HepG2 (cell line): Measurements from ENCODE around the gene GFOD1.

Experiments used
- GABPA ChIP-seq, 2 experiments: IDR thresholded peaks; 2 replicates each; pipeline ENCODE4 v1.6.1; 2011 to 2016; ENCODE audit warnings: low read depth in 2 of 2, low read length in 1 of 2, missing biosample characterization in 1 of 2, missing genetic modification characterization in 1 of 2
- NR2F1 ChIP-seq, 2 experiments: fragments of 450-650 bp in 1 of 2; formaldehyde crosslinking in 1 of 2; IDR thresholded peaks; 2 replicates each; pipeline versions ENCODE4 v1.5.0 to v1.6.1; 2016 to 2020; ENCODE audit warnings: mild to moderate bottlenecking in 1 of 2, missing compliant biosample characterization in 1 of 2, missing genetic modification reagents in 1 of 2, moderate library complexity in 1 of 2
- ZKSCAN8 ChIP-seq: IDR thresholded peaks from 2 replicates; pipeline ENCODE4 v1.6.1; 2016; ENCODE audit warnings: borderline replicate concordance, missing genetic modification reagents, missing compliant biosample characterization
- ZNF558 ChIP-seq: sonication (generic); formaldehyde crosslinking; IDR thresholded peaks from 2 replicates; pipeline ENCODE4 v1.9.0; 2022; ENCODE audit warnings: mild to moderate bottlenecking, missing genetic modification reagents, borderline replicate concordance
- TF ChIP-seq, protein P1 (sequence below): IDR thresholded peaks from 2 replicates; pipeline ENCODE4 v1.6.1; 2012; ENCODE audit warnings: inconsistent platforms
- TF ChIP-seq, protein P2 (sequence below): sonication (generic); formaldehyde crosslinking; IDR thresholded peaks from 2 replicates; pipeline ENCODE4 v1.5.0; 2020; ENCODE audit warnings: mild to moderate bottlenecking, missing genetic modification reagents, moderate library complexity

DNA sequence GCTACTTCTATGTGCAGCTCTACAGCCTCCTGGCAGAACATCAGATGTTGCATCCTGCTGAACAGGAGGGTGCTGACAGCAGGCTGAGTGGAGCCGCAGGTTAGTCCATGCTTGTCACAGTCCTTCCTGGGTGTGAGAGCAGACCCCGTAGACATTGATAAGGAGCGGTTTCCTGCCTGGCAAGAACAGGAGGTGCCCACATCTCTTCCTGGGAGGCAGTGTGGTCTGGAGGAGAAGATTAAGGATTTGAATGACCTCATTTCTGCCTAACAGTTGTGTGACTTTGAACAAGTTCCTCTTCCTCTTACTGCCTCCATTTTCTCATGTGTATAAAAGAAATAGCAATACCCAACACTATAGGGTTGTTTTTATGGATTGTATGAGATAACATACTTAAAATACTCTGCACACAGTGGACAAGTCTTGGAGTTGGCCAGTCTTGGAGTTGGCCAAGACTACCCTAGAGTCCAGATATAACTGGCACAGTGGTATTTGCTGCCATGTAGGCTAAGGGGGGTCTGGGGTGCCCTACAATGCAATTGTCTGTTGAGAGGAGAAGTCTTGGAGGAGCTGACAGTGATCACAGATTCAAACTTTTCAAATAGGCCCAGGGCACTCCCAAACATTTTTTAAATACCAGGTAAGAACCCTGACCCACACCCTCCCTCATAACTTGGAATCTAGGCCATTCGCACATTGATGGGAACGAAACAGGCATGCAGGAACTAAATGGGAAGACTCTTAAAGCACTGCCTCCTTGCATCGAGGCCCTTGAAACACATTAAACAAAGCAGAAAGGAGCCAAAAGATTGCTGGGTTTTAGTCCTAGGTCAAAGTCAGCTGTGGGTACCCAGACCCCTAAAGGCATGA is 126.5 kb downstream of the GFOD1 start:
- no peak for TF ChIP-seq NR2F1 (CRISPR knock-in tag; IDR thresholded peaks at IDR 0.05)
- TF ChIP-seq ZKSCAN8 (CRISPR knock-in tag), result no peak
- TF ChIP-seq, protein P1, sequence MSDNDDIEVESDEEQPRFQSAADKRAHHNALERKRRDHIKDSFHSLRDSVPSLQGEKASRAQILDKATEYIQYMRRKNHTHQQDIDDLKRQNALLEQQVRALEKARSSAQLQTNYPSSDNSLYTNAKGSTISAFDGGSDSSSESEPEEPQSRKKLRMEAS, result no peak
- TF ChIP-seq GABPA (IDR thresholded peaks at IDR 0.05; ENCODE audit: low read depth, low read length), result no peak
- no peak for TF ChIP-seq GABPA (CRISPR knock-in tag; IDR thresholded peaks at IDR 0.05; ENCODE audit: low read depth)
- TF ChIP-seq, protein P2, sequence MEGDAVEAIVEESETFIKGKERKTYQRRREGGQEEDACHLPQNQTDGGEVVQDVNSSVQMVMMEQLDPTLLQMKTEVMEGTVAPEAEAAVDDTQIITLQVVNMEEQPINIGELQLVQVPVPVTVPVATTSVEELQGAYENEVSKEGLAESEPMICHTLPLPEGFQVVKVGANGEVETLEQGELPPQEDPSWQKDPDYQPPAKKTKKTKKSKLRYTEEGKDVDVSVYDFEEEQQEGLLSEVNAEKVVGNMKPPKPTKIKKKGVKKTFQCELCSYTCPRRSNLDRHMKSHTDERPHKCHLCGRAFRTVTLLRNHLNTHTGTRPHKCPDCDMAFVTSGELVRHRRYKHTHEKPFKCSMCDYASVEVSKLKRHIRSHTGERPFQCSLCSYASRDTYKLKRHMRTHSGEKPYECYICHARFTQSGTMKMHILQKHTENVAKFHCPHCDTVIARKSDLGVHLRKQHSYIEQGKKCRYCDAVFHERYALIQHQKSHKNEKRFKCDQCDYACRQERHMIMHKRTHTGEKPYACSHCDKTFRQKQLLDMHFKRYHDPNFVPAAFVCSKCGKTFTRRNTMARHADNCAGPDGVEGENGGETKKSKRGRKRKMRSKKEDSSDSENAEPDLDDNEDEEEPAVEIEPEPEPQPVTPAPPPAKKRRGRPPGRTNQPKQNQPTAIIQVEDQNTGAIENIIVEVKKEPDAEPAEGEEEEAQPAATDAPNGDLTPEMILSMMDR (CRISPR knock-in tag), result no peak
- no peak for TF ChIP-seq ZNF558 (CRISPR knock-in tag)
